SIG-M5 (cell line): ENCODE data around the gene MYO7A.

Source experiments
- DNase-seq: peaks from one replicate; lab custom pipeline; 2025; lab: John Stamatoyannopoulos, UW

Gene MYO7A

DNA sequence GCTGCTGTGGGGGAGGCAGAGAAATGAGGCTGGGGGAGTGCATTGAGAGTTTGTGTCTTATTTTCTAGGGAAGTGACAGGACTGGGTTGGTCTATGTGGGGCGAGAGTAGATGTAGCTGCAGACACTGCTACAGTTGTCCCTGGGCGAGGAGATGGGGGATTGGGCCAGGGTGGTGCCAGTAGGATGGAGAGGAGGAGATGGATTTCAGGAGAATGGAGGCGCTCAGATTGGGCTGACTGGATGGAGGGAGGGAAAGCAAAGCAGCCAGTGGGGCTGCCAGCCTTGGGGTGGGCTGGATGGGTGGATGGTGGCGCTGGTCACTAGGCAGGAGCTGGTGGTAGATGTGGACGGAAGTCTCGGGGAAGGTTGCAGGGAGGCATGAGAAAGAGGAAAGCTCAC is 16.1 kb upstream of the MYO7A start:
- no peak for DNase-seq

DNA sequence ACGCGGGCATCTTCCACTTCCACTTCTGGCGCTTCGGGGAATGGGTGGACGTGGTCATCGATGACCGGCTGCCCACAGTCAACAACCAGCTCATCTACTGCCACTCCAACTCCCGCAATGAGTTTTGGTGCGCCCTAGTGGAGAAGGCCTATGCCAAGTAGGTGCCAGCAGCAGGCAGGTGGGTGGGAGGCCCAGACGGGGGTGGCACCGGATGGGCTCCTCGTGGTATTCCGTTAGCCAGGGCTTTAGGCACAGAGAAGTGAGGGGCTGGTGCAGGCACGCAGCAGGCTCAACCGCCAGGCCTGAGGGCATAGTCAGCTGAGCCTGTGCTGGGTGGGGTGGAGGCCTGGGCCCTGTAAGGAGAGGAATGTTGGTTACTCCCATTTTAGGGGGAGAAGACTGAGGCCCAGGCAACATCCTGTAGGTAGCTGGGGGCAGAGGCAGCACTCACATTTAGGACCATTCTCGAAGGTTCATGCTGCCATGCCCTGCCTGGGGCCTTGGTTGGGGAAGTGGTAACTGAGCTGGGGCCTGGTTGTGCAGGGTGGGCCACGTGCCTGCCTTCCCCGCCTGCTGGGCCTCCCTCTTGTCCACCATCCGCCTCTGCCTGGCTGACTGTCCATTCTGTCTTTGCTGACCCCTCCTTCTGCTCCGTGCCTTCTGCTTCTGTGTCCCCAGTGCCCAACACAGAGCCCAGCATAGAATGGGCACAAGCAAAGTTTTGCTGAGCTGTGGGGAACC is 15.2 kb upstream of the MYO7A start:
- DNase-seq: no peak

DNA sequence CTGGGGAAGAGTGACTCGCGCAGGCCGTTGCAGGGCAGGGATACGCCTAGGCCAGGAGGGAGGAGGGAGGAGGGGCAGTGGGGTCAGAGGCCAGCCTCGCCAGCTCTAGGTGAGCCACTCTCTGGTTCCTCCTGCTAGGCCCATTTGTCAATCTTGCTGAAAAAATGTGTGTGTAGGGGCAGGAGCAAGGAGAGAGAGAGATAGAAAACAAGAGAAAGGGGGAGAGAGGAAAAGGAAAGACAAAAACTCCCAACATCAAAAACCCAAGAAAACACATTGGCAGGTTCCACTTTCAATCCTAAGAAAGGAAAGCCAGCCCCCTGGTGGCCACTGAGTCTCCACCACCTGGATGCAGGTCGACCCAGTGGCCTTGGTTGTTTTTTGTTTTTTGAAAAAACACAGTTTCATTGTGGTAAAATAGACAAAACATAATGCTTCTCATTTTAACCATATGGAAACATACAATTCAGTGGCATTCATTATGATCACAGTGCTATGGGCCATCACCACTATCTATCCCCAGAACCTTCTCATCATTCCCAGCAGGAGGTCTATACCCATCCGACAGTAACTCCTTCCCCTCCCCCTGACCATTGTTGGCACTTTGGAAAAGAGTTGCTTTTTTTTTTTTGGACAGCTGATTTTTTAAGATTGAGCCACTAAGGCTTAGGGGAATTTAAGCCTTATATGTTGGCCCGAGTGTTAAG is 14.5 kb upstream of the MYO7A start:
- no peak for DNase-seq

DNA sequence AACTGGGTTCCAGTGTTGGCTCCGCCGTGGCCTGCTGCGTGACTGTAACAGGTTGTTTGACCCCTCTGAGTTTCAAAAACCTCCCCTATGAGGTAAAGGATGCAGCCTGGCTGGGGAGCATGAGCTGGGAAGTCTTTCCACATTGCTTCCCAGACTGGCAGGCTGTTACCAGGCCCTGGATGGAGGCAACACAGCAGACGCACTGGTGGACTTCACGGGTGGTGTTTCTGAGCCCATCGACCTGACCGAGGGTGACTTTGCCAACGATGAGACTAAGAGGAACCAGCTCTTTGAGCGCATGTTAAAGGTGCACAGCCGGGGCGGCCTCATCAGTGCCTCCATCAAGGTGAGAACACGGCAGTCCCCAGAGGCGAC is 14.0 kb upstream of the MYO7A start:
- DNase-seq: no peak

DNA sequence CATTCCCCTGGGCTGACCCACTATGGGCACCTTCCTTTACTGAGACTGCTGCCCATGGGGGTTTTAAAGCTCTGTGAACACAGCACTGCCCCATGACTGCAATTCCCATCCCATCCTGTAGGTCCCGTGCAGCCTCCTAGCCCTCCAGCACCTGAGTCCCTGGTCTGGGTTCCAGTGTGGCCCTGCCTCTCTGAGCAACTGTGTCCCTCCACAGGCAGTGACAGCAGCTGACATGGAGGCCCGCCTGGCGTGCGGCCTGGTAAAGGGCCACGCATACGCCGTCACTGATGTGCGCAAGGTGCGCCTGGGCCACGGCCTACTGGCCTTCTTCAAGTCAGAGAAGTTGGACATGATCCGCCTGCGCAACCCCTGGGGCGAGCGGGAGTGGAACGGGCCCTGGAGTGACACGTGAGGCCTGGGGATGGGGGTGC is 12.8 kb upstream of the MYO7A start:
- DNase-seq: no peak

DNA sequence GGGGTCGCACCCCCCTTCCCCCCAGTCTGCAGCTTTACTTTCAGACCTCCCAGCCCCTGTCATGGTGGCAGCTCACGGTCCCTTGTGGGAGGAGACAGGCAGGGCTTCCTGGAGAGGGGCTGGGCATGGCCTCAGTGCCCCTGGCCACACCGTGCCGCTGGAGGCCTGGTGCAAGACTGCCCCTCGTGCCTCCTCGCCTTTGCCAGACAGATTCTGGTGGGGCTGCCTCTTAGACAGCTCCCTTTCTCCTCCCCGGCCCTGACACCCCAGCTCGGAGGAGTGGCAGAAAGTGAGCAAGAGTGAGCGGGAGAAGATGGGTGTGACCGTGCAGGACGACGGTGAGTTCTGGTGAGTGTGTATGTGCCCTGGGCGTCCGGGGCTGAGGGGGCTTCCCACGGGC is 12.1 kb upstream of the MYO7A start:
- no peak for DNase-seq

DNA sequence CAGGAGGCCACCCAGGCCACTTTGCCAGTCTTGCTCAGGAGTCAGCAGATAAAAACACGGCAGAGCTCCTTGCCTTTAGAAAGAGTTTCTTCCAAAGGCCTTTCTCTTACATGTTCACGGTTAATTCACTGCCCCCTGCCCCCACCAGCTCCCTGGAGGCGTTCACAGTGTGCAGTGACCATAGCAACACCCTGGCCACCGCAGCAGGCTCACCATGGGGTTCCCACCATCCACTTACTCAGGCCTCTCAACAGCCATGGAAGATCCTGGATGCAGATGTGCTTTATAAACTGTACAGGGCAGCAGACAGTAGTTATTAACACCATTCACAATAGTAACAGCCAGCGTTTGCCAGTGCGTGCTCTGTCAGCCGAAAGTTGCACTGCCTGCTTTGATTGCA is 10.6 kb upstream of the MYO7A start:
- no peak for DNase-seq

GRCh38 chr11:77118086-77118485 is 10.0 kb upstream of the MYO7A start:
- no peak for DNase-seq

GRCh38 chr11:77118971-77119370 is 9.1 kb upstream of the MYO7A start:
- no peak for DNase-seq

DNA sequence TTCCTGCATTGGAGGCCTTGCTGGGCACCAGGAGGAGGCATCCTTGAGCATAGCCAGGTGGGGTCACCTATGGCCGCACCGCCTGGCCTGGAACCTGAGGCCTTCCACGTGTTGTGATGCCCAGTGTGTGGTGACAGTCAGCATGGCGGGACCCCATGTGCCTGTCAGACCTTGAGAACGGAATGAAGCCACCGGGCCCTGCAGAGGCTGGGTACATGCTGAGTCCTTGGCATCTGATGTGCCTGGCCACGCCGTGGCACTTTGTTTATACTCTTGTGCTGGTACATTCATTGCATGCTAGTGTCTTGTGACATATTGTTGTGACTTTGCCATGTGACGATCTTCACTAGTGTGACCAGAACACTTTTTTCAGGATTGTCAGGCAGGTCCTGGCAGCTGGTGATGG is 8.5 kb upstream of the MYO7A start:
- DNase-seq: no peak

DNA sequence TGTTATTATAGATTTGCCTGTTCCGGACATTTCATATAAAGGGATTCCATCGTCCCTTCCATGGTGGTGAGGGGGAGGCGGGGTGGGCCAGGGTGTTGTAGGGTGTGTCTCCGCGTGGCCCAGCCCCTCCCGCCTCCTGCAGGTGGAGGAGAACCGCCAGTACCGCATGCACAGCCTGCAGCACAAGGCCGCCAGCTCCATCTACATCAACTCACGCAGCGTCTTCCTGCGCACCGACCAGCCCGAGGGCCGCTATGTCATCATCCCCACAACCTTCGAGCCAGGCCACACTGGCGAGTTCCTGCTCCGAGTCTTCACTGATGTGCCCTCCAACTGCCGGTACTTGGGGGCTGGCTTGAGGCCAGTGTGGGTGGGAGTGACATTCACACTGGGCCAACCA is 7.5 kb upstream of the MYO7A start:
- DNase-seq: no peak

- DNase-seq: no peak
These were observed 6.9 kb upstream of the MYO7A start for GRCh38 chr11:77121096-77121640.

DNA sequence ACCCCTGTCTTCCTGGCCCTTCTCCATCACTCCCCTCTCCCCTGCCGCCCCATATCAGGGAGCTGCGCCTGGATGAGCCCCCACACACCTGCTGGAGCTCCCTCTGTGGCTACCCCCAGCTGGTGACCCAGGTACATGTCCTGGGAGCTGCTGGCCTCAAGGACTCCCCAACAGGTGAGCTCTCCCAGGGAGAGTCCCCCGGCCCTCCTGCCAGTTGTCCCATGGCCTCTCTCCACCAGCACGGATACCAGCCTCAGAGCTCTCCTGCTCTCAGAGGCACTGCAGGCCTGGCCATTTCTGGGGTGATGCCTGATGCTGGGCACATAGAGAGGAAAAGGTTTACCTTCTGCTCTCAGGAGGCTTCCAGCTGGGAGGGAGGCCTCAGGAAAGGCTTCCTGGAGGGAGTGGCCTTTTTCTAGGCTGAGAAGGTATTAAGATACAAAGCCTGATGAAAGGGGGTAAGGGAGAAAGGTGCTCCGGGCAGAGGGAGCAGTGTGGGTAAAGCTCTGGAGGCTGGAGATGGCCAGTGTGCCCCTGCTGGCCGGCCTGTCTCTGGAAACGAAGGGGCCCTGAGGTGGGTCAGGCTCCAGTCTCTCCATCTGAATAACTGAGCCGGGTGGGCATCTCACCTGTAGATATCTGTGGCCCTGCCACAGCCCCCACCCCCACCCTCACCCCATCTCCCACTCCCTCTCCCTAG is 6.0 kb upstream of the MYO7A start:
- DNase-seq: no peak

GRCh38 chr11:77122576-77123212 is 5.4 kb upstream of the MYO7A start:
- no peak for DNase-seq

DNA sequence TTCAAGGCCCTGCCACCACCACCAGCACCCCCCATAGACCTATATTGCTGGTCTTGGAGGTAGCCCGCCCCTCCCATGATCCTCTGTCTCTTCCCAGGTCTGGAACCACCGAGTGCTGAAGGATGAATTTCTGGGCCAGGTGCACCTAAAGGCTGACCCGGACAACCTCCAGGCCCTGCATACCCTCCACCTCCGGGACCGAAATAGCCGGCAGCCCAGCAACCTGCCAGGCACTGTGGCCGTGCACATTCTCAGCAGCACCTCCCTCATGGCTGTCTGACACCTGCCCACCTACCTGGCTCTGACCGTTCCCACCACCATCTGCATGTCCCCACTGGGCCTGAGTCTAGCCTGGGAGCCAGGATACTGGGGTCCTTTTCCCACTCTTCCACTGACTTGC is 4.5 kb upstream of the MYO7A start:
- no peak for DNase-seq

- no peak for DNase-seq
These were observed 4.0 kb upstream of the MYO7A start for GRCh38 chr11:77124041-77124440.

GRCh38 chr11:77124488-77124887 is 3.6 kb upstream of the MYO7A start:
- no peak for DNase-seq

DNA sequence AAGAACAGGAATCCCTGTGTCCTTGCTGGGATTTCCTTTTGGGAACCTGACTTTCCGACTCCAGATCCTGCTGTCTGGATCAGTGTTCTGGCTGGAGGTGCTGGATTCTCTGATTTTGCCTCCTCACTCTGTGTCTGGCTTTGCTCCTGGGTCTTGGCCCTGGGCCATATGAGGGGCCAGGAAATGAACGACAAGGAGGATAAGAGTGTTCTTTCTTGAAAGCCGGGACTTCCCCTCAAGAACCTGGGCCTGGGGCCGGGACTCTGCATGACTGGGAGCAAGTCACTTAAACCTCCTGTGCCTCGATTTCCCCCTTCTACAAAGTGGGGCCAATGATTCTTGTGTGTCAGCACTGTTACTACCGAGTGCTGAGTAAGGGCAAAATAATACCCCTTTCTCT is 2.9 kb upstream of the MYO7A start:
- DNase-seq: no peak

GRCh38 chr11:77125695-77126094 is 2.4 kb upstream of the MYO7A start:
- no peak for DNase-seq

GRCh38 chr11:77126156-77126775 is 1.8 kb upstream of the MYO7A start:
- DNase-seq: no peak

DNA sequence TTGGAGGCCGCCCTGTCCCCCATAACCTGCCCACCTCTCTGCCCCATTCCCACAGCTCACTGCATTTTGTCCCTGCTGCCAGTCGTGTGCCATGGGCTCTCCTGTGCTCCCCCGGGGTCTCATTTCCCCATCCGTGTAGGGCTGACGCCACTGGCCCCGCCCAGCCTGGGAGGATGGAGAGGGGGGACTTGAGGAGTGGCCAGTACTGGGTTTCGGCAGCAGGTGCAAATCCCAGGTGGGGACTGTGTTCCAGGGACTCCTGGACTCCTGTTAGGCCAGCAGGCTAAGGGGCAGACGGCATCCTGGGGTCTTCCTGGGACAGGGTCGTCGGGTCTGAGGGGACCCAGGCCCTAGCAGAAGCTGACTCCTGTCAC is 1.2 kb upstream of the MYO7A start:
- DNase-seq: no peak
